Measurements from ENCODE around the gene HK1. TPM values are rescaled to one million over a fixed set of nuclear protein-coding genes. Genes with fewer than 3 reads are reported as not detected.
A peak's percentile ranks its signal among the peaks of the same experiment; 100 is the strongest.

The HK1 gene
- total RNA-seq, 1 experiment from 2014 or later: 98.8 TPM

GRCh38 chr10:69335613-69336012, 57.3 kb downstream of the HK1 start:
- no peaks in the 10 kb centered on the region for H4K20me1 ChIP-seq (ENCODE audit: control insufficient read depth, insufficient read depth, insufficient read length)

More at GRCh38 chr10:69335613-69336012, 57.3 kb downstream of the HK1 start:
- DNase-seq: no peak
- Histone ChIP-seq H2AFZ (ENCODE audit: low read length) (no peak overlapping the region), H3K4me1 (ENCODE audit: insufficient read depth, low read length) (peaks cover 38% of the 10 kb centered on the region), H3K23me2 (ENCODE audit: insufficient read length, low read depth, low read length, poor library complexity, severe bottlenecking) (no peaks in the 10 kb centered on the region), H3K9me3 (ENCODE audit: control insufficient read depth, low read depth, low read length) (no peaks in the 10 kb centered on the region), H3K14ac (ENCODE audit: insufficient read depth, low read length) (no peak overlapping the region; the same call in 1 of the 2 replicates), H2BK5ac (ENCODE audit: insufficient read length, low read length) (no peak overlapping the region), H3T11ph (ENCODE audit: low read length) (no peak overlapping the region), H4K91ac (ENCODE audit: insufficient read length, low read depth, low read length) (peak overlapping the region; percentile 43), H3K79me2 (ENCODE audit: insufficient read depth, low read length) (peaks cover 72% of the 10 kb centered on the region), H2AK5ac (ENCODE audit: insufficient read length, low read length) (peak overlapping the region; percentile 17), H3K27me3 (ENCODE audit: insufficient read depth, low read length) (no peaks in the 10 kb centered on the region), H3K56ac (ENCODE audit: insufficient read length, low read depth, low read length) (no peak overlapping the region), H3K18ac (ENCODE audit: insufficient read length, low read depth, low read length) (no peak overlapping the region), H3K4me2 (ENCODE audit: insufficient read depth, insufficient read length, low read length) (no peak overlapping the region), H3K23ac (ENCODE audit: insufficient read length, low read depth, low read length) (no peak overlapping the region), H3K9ac (ENCODE audit: extremely low read depth, insufficient read length, low read length) (no peak overlapping the region), H3K4ac (ENCODE audit: low read depth, low read length) (no peak overlapping the region; the same call in 1 of the 2 replicates), H2BK120ac (ENCODE audit: low read depth, low read length, poor library complexity, severe bottlenecking) (no peak overlapping the region), H2BK12ac (ENCODE audit: insufficient read length, low read depth, low read length) (no peak overlapping the region), H3K79me1 (ENCODE audit: insufficient read depth, low read depth, low read length, poor library complexity, severe bottlenecking) (peaks cover 5% of the 10 kb centered on the region), H2BK15ac (ENCODE audit: low read depth, low read length) (no peak overlapping the region), H2BK20ac (ENCODE audit: low read depth, low read length, poor library complexity, severe bottlenecking) (no peak overlapping the region), H4K8ac (replicated peaks; ENCODE audit: insufficient read length, low read depth, low read length) (no peak overlapping the region), H3K27ac (ENCODE audit: insufficient read length, low read depth, low read length) (no peak overlapping the region), H4K5ac (ENCODE audit: insufficient read length, low read depth, low read length) (no peak overlapping the region)
- Mint-ChIP-seq H3K27ac (peak overlapping the region; percentile 81 to 98 (median 90); a peak in 5 of 7 replicates), H3K9me3 (no peaks in the 10 kb centered on the region), H3K4me1 (peaks cover 65 to 75% of the 10 kb centered on the region in 2 experiments), H3K36me3 (ENCODE audit: insufficient read depth in 1 of 3, low read depth in 3 of 3) (peaks cover 5 to 7% (median 5%) of the 10 kb centered on the region in 3 experiments; a peak in 5 of 7 replicates), H3K27me3 (ENCODE audit: low read depth) (no peaks in the 10 kb centered on the region; the same call in 1 of the 2 replicates), H3K4me3 (no peak overlapping the region)
- WGBS (ENCODE audit: extremely low coverage, insufficient read length, low lambda C conversion rate): no CpG with 5 or more reads among the region's 8 CpGs
- no peak for TF ChIP-seq CTCF (conservative IDR thresholded peaks at IDR 0.05)

All from H9 (cell line).